ENCODE data around the gene CELF4.

CELF4 gene

GRCh38 chr18:37565101-37565976 is at the start of gene CELF4:
Gene CELF4 (minus strand): TSS chr18:37565798.
- no peak for DNase-seq (ENCODE audit: low spot score)

- no peak for DNase-seq (ENCODE audit: low spot score)
Measured at GRCh38 chr18:37613253-37613565, 47.6 kb upstream of the CELF4 start.

GRCh38 chr18:37612524-37613252 is 47.1 kb upstream of the CELF4 start:
- DNase-seq (ENCODE audit: low spot score): no peak

- DNase-seq (ENCODE audit: low spot score): no peak
Measured at GRCh38 chr18:37611614-37612279, 46.1 kb upstream of the CELF4 start.

GRCh38 chr18:37608876-37609275 is 43.3 kb upstream of the CELF4 start:
- no peak for DNase-seq (ENCODE audit: low spot score)

GRCh38 chr18:37607281-37607680 is 41.7 kb upstream of the CELF4 start:
- no peak for DNase-seq (ENCODE audit: low spot score)

GRCh38 chr18:37604032-37604431 is 38.4 kb upstream of the CELF4 start:
- DNase-seq (ENCODE audit: low spot score): no peak

GRCh38 chr18:37598966-37599896 is 33.6 kb upstream of the CELF4 start:
- DNase-seq (ENCODE audit: low spot score): no peak

GRCh38 chr18:37598396-37598795 is 32.8 kb upstream of the CELF4 start:
- no peak for DNase-seq (ENCODE audit: low spot score)

- DNase-seq (ENCODE audit: low spot score): no peak
Measured at GRCh38 chr18:37590346-37590745, 24.7 kb upstream of the CELF4 start.

GRCh38 chr18:37588289-37588688 is 22.7 kb upstream of the CELF4 start:
- DNase-seq (ENCODE audit: low spot score): no peak

GRCh38 chr18:37586656-37587225 is 21.1 kb upstream of the CELF4 start:
- no peak for DNase-seq (ENCODE audit: low spot score)

- no peak for DNase-seq (ENCODE audit: low spot score)
Measured at GRCh38 chr18:37584952-37585695, 19.5 kb upstream of the CELF4 start.

- no peak for DNase-seq (ENCODE audit: low spot score)
Measured at GRCh38 chr18:37584217-37584616, 18.6 kb upstream of the CELF4 start.

- no peak for DNase-seq (ENCODE audit: low spot score)
Measured at GRCh38 chr18:37582261-37582660, 16.7 kb upstream of the CELF4 start.

- no peak for DNase-seq (ENCODE audit: low spot score)
Measured at GRCh38 chr18:37578886-37579513, 13.4 kb upstream of the CELF4 start.

GRCh38 chr18:37578182-37578678 is 12.6 kb upstream of the CELF4 start:
- no peak for DNase-seq (ENCODE audit: low spot score)

GRCh38 chr18:37577051-37577611 is 11.5 kb upstream of the CELF4 start:
- DNase-seq (ENCODE audit: low spot score): no peak

- DNase-seq (ENCODE audit: low spot score): no peak
Measured at GRCh38 chr18:37575646-37576045, 10.0 kb upstream of the CELF4 start.

GRCh38 chr18:37574113-37574512 is 8.5 kb upstream of the CELF4 start:
- no peak for DNase-seq (ENCODE audit: low spot score)

Measured in CD4-positive, alpha-beta T cell treated with Interleukin-2 at 100 ng/mL for 4 hours (primary cell).